ENCODE measurements around the gene AMT.

DNA sequence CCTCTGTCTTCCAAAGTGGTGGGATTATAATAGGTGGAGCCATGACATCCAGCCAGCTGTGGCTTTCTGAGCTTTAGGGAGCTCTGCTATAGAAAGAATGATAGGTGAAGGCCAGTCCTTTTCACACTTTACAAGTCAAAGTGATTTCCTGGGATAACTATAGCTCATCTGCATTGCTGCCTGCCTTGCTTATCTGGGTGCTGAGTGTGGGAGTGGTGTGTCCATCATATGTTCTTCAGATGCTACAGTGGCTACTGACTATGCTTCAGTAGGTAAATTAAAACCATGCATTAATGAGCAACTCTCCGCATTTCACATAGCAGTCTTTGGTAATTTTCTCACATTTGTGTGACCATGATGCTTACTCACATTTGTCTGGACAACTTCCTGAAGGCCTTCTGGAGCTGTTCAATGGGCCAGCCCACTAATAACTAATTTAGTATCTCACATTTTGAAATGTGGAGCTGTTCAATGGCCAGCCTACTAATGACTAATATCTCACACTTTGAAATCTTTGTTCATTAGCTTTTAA, 33.9 kb downstream of the AMT start:
- TF ChIP-seq ZNF10 (CRISPR knock-in tag; IDR thresholded peaks at IDR 0.05; ENCODE audit: borderline replicate concordance, low read depth): no peak
- TF ChIP-seq, protein P1, sequence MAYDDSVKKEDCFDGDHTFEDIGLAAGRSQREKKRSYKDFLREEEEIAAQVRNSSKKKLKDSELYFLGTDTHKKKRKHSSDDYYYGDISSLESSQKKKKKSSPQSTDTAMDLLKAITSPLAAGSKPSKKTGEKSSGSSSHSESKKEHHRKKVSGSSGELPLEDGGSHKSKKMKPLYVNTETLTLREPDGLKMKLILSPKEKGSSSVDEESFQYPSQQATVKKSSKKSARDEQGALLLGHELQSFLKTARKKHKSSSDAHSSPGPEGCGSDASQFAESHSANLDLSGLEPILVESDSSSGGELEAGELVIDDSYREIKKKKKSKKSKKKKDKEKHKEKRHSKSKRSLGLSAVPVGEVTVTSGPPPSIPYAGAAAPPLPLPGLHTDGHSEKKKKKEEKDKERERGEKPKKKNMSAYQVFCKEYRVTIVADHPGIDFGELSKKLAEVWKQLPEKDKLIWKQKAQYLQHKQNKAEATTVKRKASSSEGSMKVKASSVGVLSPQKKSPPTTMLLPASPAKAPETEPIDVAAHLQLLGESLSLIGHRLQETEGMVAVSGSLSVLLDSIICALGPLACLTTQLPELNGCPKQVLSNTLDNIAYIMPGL (CRISPR knock-in tag; IDR thresholded peaks at IDR 0.05; ENCODE audit: borderline replicate concordance in 1 of 2, low read depth in 1 of 2): no peak

Data from HepG2 (cell line).